SU-DHL-6 (cell line): ENCODE measurements around the gene AKR1D1.

Experiments used
- CTCF ChIP-seq: fragments of 200-600 bp; sonication (generic); IDR thresholded peaks from one replicate; pipeline ENCODE4 v1.5.1; 2017; ENCODE audit warnings: antibody characterized with exemption, mild to moderate bottlenecking, low read length, moderate library complexity; ENCODE audit not compliant: insufficient read depth, poor library complexity, severe bottlenecking
- EZH2phosphoT487 ChIP-seq: fragments of 200-600 bp; sonication (generic), shearing (Covaris generic); conservative IDR thresholded peaks from 2 replicates; pipeline ENCODE4 v1.6.1; 2018; ENCODE audit warnings: mild to moderate bottlenecking, antibody characterized with exemption, low read length, moderate library complexity, mixed read lengths

- TF ChIP-seq CTCF (no peak), EZH2phosphoT487 (no peak)
These were observed 44.0 kb downstream of the AKR1D1 start for GRCh38 chr7:138120140-138120827.
